ENCODE results near the gene SYTL4. TPM values are rescaled to one million over a fixed set of nuclear protein-coding genes. Genes with fewer than 3 reads are reported as not detected.

SYTL4 gene
- total and polyA plus RNA-seq, 2 of the 8 experiments (the other 6 are each of a cell fraction or from before 2014, with no cell fraction given), result 0.11 TPM

GRCh38 chrX:100704581-100705203 is 27.2 kb downstream of the SYTL4 start (continued):
- TF ChIP-seq, protein P1, sequence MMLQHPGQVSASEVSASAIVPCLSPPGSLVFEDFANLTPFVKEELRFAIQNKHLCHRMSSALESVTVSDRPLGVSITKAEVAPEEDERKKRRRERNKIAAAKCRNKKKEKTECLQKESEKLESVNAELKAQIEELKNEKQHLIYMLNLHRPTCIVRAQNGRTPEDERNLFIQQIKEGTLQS (IDR thresholded peaks at IDR 0.05; ENCODE audit: insufficient read depth, low read depth, low read length), result no peak
- TF ChIP-seq MAFK (IDR thresholded peaks at IDR 0.05; ENCODE audit: low read depth, low read length), result no peak
- TF ChIP-seq HDAC2 (IDR thresholded peaks at IDR 0.05; ENCODE audit: borderline replicate concordance in 1 of 2, low read depth in 2 of 2, low read length in 2 of 2), result no peak
- TF ChIP-seq CREB1 (IDR thresholded peaks at IDR 0.05), result no peak
